HG03342 (cell line): ENCODE results near the gene RGMB.
A peak's percentile ranks its signal among the peaks of the same experiment; 100 is the strongest.
"Not testable (repeated sequence)": the region's sequence is repeated elsewhere in the genome, so short reads cannot be mapped to it uniquely, and the experiment has no call there.

Experiments
- ATAC-seq: cut with Tn5 transposase; IDR thresholded peaks from one replicate; pipeline ENCODE4 v1.9.1; 2021; ENCODE audit warnings: mild to moderate bottlenecking, moderate library complexity; ENCODE audit not compliant: unreplicated experiment

Gene RGMB

DNA sequence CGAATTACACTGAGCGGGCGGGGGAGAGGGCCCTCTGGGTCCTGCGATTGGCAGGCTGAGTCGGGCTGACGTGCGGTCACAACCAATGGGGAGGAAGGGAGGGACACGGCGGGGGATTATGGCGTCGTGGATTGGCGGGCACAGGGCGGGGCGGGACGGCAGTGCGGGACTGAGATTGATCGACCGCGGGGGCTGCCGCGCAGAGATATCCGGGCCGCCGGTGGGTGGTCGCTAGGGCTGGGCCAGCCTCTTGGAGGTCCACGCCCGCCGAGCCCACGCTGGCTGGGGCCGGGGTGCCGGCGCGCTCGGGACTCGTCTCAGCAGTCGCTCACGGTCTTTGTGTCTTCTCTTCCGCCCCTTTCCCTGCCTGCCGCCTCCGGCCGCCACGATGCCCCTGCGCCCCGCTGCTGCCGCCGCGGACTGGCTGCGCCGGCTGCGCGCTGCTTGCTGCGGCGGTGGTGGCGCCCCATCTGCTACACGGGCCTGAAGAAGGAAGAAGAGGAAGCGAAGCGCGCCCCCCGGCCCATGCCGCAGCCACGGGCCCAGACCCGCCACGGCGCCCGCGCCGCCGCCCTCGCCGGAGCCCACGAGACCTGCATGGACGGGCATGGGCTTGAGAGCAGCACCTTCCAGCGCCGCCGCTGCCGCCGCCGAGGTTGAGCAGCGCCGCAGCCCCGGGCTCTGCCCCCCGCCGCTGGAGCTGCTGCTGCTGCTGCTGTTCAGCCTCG lies at the start of gene RGMB:
Gene RGMB, plus strand, starts transcription at position 200 of the 728 bp plus-strand sequence. Its CDS starts 408 bp downstream, at position 608.
- peak; percentile 90 for ATAC-seq

GRCh38 chr5:98726258-98726657 lies 47.2 kb upstream of the RGMB start:
- no peak for ATAC-seq

- no peak for ATAC-seq
These were observed 45.8 kb upstream of the RGMB start for GRCh38 chr5:98727686-98728085.

DNA sequence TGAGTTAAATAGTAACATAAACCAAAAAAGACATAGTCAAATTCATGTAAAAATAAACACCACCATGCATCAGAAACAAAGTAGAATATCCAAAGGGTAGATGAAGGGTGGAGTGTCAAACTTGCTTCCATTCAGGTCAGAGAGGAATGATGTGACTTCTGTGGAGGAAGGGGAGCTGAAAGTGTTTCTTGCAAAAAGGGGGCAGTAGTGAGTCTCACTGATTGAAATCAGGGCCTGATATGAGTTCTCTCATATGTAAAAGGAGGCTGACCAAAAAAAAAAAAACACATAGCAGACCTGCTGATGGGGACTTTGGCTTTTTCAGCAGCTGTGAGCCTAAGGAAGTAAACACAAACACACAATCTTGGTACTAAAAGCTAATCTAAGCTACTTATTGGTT lies 38.8 kb upstream of the RGMB start:
- no peak for ATAC-seq

- no peak for ATAC-seq
These were observed 37.5 kb upstream of the RGMB start for GRCh38 chr5:98735806-98736507.

DNA sequence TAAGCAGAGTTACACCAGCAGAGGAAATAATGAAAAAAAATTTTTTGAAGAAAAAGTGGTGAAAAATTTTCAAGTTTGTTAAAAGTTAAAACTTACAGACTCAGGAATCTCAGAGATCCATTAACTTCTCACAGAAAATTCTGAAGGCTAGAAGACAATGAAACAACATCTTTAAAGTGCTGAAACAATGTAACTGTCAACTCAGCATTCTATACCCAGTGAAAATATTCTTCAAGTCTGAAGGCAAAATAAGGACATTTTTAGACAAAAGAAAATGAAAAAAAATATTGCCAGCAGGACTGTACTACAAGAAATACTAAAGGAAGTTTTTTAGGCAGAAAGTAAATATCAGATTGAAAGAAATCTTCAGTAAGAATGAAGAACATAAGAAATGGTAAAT lies 36.7 kb upstream of the RGMB start:
- ATAC-seq, result no peak

DNA sequence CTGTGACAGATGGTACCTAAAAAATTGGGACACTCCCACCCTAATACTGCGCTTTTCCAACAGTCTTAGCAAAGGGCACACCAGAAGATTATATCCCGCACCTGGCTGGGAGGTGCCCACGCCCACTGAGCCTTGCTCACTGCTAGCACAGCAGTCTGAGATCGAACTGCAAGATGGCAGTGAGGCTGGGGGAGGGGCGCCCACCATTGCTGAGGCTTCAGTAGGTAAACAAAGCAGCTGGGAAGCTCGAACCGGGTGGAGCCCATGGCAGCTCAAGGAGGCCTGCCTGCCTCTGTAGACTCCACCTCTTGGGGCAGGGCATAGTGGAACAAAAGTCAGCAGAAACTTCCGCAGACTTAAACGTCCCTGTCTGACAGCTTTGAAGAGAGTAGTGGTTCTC lies 36.0 kb upstream of the RGMB start:
- ATAC-seq, result not testable (repeated sequence)

GRCh38 chr5:98738481-98739149 lies 34.8 kb upstream of the RGMB start:
- not testable (repeated sequence) for ATAC-seq

- ATAC-seq, result no peak
These were observed 31.5 kb upstream of the RGMB start for GRCh38 chr5:98741926-98742325.

GRCh38 chr5:98742396-98743073 lies 30.9 kb upstream of the RGMB start:
- ATAC-seq, result no peak

DNA sequence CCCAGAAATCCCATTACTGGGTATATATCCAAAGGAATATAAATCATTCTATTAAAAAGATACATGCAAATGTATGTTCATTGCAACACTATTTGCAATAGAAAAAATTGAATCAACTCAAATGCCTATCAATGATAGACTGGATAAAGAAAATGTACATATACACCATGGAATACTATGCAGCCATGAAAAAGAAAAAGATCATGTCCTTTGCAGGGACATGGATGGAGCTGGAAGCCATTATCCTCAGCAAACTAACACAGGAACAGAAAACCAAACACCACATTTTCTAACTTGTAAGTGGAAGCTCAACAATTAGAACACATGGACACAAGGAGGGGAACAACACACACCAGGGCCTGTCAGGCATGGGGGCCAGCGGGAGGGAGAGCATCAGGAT lies 25.2 kb upstream of the RGMB start:
- ATAC-seq, result not testable (repeated sequence)

GRCh38 chr5:98749046-98749445 lies 24.4 kb upstream of the RGMB start:
- no peak for ATAC-seq

GRCh38 chr5:98750693-98751092 lies 22.8 kb upstream of the RGMB start:
- ATAC-seq, result peak; percentile 89

GRCh38 chr5:98752331-98752730 lies 21.1 kb upstream of the RGMB start:
- ATAC-seq, result not testable (repeated sequence)

- not testable (repeated sequence) for ATAC-seq
These were observed 20.7 kb upstream of the RGMB start for GRCh38 chr5:98752801-98753200.

DNA sequence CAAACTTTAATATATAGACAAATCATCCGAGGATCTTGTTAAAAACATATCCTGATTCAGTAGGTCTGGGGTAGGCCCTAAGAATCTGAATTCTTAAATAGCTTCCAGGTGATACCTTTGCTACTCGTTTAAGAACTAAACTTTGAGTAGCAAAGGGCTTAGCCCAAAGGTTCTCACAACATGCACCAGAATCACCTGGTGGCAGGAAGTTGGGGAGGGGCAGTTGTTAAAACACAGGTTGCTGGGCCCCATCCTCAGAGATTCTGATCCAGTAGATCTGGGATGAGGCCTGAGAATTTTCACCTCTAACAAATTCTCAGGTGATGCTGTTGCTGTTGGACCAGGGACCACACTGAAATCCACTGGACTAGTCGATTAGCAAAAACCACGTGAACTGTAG lies 20.0 kb upstream of the RGMB start:
- no peak for ATAC-seq

DNA sequence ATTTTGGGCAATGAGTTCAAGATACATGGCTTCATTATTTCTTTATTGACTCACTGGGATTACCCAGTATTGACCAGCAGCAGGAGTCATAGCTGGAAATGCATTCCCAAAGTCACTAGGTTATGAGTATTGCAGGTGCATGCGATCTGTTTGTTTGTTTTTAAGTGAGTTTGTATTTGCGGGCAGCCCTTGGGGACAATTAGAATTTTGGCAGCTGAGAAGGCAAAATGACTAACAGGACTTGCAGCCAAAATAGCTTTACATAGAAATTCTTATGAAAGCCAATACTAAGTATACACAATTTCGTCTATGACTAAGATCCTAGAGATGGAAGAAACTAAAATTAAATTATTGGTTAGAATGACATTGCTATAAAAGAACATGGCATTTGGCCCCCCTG lies 18.1 kb upstream of the RGMB start:
- no peak for ATAC-seq

DNA sequence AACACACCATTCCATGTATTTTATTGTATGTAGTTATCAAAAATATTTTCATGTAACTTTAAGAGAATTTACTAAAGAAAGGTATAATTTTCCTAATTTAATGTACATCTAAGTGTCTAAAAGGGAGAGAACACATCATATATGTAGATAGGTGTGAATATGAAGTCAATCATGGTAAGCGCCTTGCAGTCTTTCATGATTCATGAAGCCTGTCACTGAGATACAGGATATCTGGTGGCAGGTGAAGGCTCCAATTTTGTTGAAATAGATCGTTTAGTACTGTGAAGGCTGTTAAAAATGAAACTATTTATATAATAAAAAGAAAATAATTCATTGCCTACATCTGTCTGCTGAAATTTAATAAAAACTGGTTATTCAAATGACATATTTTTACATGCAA lies 15.5 kb upstream of the RGMB start:
- ATAC-seq, result no peak

- no peak for ATAC-seq
These were observed 10.3 kb upstream of the RGMB start for GRCh38 chr5:98763001-98763630.

DNA sequence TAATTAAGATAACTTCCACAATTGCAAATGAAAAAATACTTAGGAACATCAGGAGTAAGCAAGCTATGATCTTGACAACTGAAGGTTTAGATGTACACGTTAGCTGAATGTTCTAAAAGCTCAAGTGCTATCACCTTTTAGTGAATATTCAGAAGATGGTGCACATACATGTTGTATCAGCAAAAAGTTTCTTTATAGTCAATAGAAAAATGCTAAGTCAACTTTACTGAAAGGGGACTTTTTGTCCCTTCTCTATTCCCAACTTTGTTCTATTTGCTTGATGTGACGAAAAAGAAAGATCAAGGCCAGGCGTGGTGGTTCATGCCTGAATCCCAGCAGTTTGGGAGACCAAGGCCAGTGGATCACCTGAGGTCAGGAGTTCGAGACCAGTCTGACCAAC lies 7.6 kb upstream of the RGMB start:
- no peak for ATAC-seq

GRCh38 chr5:98767581-98767980 lies 5.9 kb upstream of the RGMB start:
- ATAC-seq, result no peak
